SK-N-SH treated with all-trans-retinoic acid at 6 μM for 48 hours (cell line): ENCODE data around the gene SLC10A6.

Experiments used
- ATAC-seq: fragments of 200-7000 bp; cut with Tn5 transposase; 3 replicates; pipeline ENCODE4 v1.9.1; 2020; ENCODE audit warnings: mild to moderate bottlenecking, moderate library complexity
- ARNTL ChIP-seq: fragments of 450-650 bp; formaldehyde crosslinking; IDR thresholded peaks from 2 replicates; pipeline ENCODE4 v1.5.0; 2020; ENCODE audit warnings: low read depth, mild to moderate bottlenecking, moderate library complexity, borderline replicate concordance
- BACH2 ChIP-seq: fragments of 250-450 bp; sonication (Bioruptor Pico); IDR thresholded peaks from 2 replicates; pipeline ENCODE4 v1.9.0; 2021; ENCODE audit warnings: mild to moderate bottlenecking, borderline replicate concordance
- CSDC2 ChIP-seq: fragments of 250-450 bp; sonication (Bioruptor Pico); IDR thresholded peaks from 2 replicates; pipeline ENCODE4 v1.5.0; 2020; ENCODE audit warnings: mild to moderate bottlenecking, moderate library complexity
- CSRNP3 ChIP-seq: fragments of 250-450 bp; sonication (Bioruptor Pico); IDR thresholded peaks from 2 replicates; pipeline ENCODE4 v1.5.1; 2021; ENCODE audit warnings: mild to moderate bottlenecking, moderate library complexity
- ESRRG ChIP-seq: fragments of 250-450 bp; sonication (Bioruptor Pico); IDR thresholded peaks from 2 replicates; pipeline ENCODE4 v1.6.1; 2021; ENCODE audit warnings: mild to moderate bottlenecking
- GLIS3 ChIP-seq: fragments of 250-450 bp; sonication (Bioruptor Pico); IDR thresholded peaks from 2 replicates; pipeline ENCODE4 v1.5.0; 2020; ENCODE audit warnings: mild to moderate bottlenecking, moderate library complexity
- ISL1 ChIP-seq: fragments of 250-450 bp; sonication (Bioruptor Pico); IDR thresholded peaks from 2 replicates; pipeline ENCODE4 v2.1.2; 2022; ENCODE audit warnings: mild to moderate bottlenecking, moderate library complexity
- OSR1 ChIP-seq: fragments of 250-450 bp; sonication (Bioruptor Pico); IDR thresholded peaks from 2 replicates; pipeline ENCODE4 v1.8.0; 2022; ENCODE audit warnings: moderate library complexity, mild to moderate bottlenecking, inconsistent platforms
- PATZ1 ChIP-seq: fragments of 250-450 bp; sonication (Bioruptor Pico); IDR thresholded peaks from 2 replicates; pipeline ENCODE4 v1.8.0; 2020; ENCODE audit warnings: mild to moderate bottlenecking, moderate library complexity, borderline replicate concordance
- POU6F1 ChIP-seq: fragments of 250-450 bp; sonication (Bioruptor Pico); IDR thresholded peaks from 2 replicates; pipeline ENCODE4 v1.8.0; 2021; ENCODE audit warnings: low read depth, mild to moderate bottlenecking, moderate library complexity, borderline replicate concordance
- PPARA ChIP-seq: fragments of 250-450 bp; sonication (Bioruptor Pico); IDR thresholded peaks from 2 replicates; pipeline ENCODE4 v1.5.0; 2020; ENCODE audit warnings: mild to moderate bottlenecking, borderline replicate concordance
- RARB ChIP-seq: fragments of 250-450 bp; sonication (Bioruptor Pico); IDR thresholded peaks from 2 replicates; pipeline ENCODE4 v1.8.0; 2021; ENCODE audit warnings: mild to moderate bottlenecking, moderate library complexity
- SNAI2 ChIP-seq: fragments of 250-450 bp; sonication (Bioruptor Pico); IDR thresholded peaks from 2 replicates; pipeline ENCODE4 v1.5.0; 2020; ENCODE audit warnings: mild to moderate bottlenecking, moderate library complexity
- TCF4 ChIP-seq: fragments of 250-450 bp; sonication (Bioruptor Pico); IDR thresholded peaks from 2 replicates; pipeline ENCODE4 v1.8.0; 2021; ENCODE audit warnings: mild to moderate bottlenecking, moderate library complexity, borderline replicate concordance
- TOX ChIP-seq: fragments of 250-450 bp; sonication (Bioruptor Pico); IDR thresholded peaks from 2 replicates; pipeline ENCODE4 v1.8.0; 2021; ENCODE audit warnings: mild to moderate bottlenecking, moderate library complexity, borderline replicate concordance
- TSHZ2 ChIP-seq: fragments of 250-450 bp; sonication (Bioruptor Pico); IDR thresholded peaks from 2 replicates; pipeline ENCODE4 v1.5.0; 2020; ENCODE audit warnings: mild to moderate bottlenecking, moderate library complexity
- ZC3H10 ChIP-seq: fragments of 250-450 bp; sonication (Bioruptor Pico); IDR thresholded peaks from 2 replicates; pipeline ENCODE4 v1.5.1; 2021; ENCODE audit warnings: mild to moderate bottlenecking, moderate library complexity
- ZFP30 ChIP-seq: fragments of 450-650 bp; formaldehyde crosslinking; IDR thresholded peaks from 2 replicates; pipeline ENCODE4 v1.5.0; 2022; ENCODE audit warnings: mild to moderate bottlenecking, moderate library complexity
- ZNF565 ChIP-seq: fragments of 450-650 bp; formaldehyde crosslinking; conservative IDR thresholded peaks from 2 replicates; pipeline ENCODE4 v1.5.0; 2020; ENCODE audit warnings: low read depth, mild to moderate bottlenecking, moderate library complexity
- ZNF70 ChIP-seq: fragments of 450-650 bp; formaldehyde crosslinking; IDR thresholded peaks from 2 replicates; pipeline ENCODE4 v1.5.0; 2020; ENCODE audit warnings: mild to moderate bottlenecking, moderate library complexity

Gene SLC10A6

DNA sequence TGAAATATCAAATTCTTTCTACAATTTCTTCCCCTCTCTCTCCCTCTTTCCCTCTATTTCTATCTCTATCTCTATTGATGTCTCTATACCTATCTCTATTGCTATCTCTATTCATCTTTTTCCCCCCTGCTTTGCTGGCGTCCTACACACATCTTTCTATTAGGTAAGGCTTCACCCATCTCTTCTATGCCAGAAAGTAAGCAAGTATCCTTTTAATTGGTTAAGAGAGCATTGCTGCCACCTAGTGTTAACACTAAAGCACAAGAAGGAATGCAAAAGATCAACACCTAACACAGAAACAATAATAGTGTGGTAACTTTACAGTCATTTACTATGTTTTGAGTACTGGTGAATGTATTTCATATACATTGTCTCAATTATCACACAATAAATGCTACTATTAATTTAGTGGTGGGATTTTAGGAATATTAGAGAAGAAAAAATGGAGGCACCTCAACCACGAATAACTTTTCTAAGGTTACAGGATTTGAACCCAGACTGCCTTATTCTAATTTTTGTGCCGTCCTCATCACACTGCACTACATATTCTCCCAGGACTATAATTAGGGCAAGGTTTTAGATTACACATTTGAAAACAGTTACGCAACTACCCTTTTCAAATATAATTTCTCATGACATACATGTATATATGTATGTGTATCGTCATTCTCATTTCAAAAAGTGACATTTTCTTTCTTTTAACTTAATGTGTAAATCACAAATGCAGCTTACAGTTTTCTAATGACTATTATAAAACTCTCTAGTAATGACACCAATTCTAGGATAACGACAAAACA lies 46.7 kb upstream of the SLC10A6 start (continued):
- TF ChIP-seq RARB (no peak), ZNF70 (no peak), GLIS3 (CRISPR knock-in tag) (no peak), ARNTL (CRISPR knock-in tag) (no peak), SNAI2 (CRISPR knock-in tag) (no peak), CSRNP3 (CRISPR knock-in tag) (no peak), TCF4 (CRISPR knock-in tag) (no peak)

DNA sequence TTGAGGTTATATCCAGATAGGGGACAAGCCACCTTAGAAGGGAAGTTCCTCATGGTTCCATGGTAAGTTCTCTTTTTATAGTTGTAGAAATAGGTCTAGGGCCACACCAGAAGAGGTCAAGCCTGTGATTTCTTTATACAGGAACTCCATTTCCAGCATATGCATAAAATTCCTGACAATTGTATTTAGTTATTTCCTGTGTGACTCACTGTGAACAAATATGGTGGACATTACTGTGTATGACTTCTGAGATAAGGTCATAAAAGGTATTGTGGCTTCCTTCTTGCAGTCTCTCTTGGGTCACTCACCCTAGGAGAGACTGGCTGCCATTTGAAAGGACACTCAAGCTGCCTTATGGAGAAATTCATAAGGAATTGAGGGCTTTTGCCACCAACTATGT lies 45.3 kb upstream of the SLC10A6 start:
- ATAC-seq = no peak

DNA sequence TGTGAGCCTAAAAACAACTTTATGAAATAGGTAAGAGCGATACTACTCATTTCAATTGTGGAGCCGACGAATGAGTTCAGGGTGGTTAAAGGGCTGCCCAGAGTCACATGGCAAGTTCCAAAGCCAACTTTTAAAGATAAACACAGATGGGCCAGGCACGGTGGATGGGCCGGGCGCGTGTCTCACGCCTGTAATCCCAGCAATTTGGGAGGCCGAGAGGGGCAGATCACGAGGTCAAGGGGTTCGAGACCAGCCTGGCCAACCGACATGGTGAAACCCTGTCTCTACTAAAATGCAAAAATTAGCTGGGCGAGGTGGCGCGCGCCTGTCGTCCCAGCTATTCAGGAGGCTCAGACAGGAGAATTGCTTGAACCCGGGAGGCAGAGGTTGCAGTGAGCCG lies 44.0 kb upstream of the SLC10A6 start:
- no peak for TF ChIP-seq SNAI2 (CRISPR knock-in tag)
- no peak for TF ChIP-seq ZFP30 (CRISPR knock-in tag)
- TF ChIP-seq ZNF565 (CRISPR knock-in tag) = no peak
- no peak for TF ChIP-seq OSR1 (CRISPR knock-in tag)
- TF ChIP-seq TCF4 (CRISPR knock-in tag) = no peak
- TF ChIP-seq POU6F1 (CRISPR knock-in tag) = no peak
- TF ChIP-seq ESRRG (CRISPR knock-in tag) = no peak
- TF ChIP-seq TSHZ2 = no peak
- TF ChIP-seq PATZ1 (CRISPR knock-in tag) = no peak
- ATAC-seq = no peak

More for the DNA sequence above, 45.3 kb upstream of the SLC10A6 start:
- TF ChIP-seq TOX (CRISPR knock-in tag) (no peak), ZC3H10 (no peak), BACH2 (CRISPR knock-in tag) (no peak), GLIS3 (CRISPR knock-in tag) (no peak), CSDC2 (CRISPR knock-in tag) (no peak), ISL1 (no peak), SNAI2 (CRISPR knock-in tag) (no peak), TCF4 (CRISPR knock-in tag) (no peak), CSRNP3 (CRISPR knock-in tag) (no peak), ZNF565 (CRISPR knock-in tag) (no peak), TSHZ2 (no peak), ARNTL (CRISPR knock-in tag) (no peak), OSR1 (CRISPR knock-in tag) (no peak), PPARA (CRISPR knock-in tag) (no peak), RARB (no peak), ZNF70 (no peak)
